Neural progenitor cell (in vitro differentiated cells): ENCODE data around the gene CXCL12. TPM values are rescaled to one million over a fixed set of nuclear protein-coding genes. Genes with fewer than 3 reads are reported as not detected.

ENCODE experiments used
- DNase-seq: peaks from one replicate; pipeline ENCODE4 v3.0.0-alpha.2; 2016; ENCODE audit warnings: low spot score
- H2AFZ ChIP-seq: fragments of 200-600 bp; sonication (generic); replicated peaks from 2 replicates; pipeline ENCODE4 v1.6.1; 2016; ENCODE audit warnings: antibody characterized with exemption
- H3F3A ChIP-seq: fragments of 200-600 bp; sonication (generic); 2 replicates; pipeline ENCODE4 v1.6.1; 2016; ENCODE audit warnings: antibody characterized with exemption, low read depth
- H3K27ac ChIP-seq: fragments of 200-600 bp; sonication (generic); 2 replicates; pipeline ENCODE4 v1.5.1; 2016; ENCODE audit warnings: mild to moderate bottlenecking
- H3K27me3 ChIP-seq: fragments of 200-600 bp; sonication (generic); 2 replicates; pipeline ENCODE4 v1.6.1; 2016; ENCODE audit warnings: mild to moderate bottlenecking, moderate library complexity
- H3K36me3 ChIP-seq: fragments of 200-600 bp; sonication (generic); 2 replicates; pipeline ENCODE4 v1.5.1; 2016
- H3K4me1 ChIP-seq: fragments of 200-600 bp; sonication (generic); 2 replicates; pipeline ENCODE4 v1.6.1; 2016; ENCODE audit warnings: mixed run types
- H3K4me2 ChIP-seq: fragments of 200-600 bp; sonication (generic); 2 replicates; pipeline ENCODE4 v1.6.1; 2016
- H3K4me3 ChIP-seq: fragments of 200-600 bp; sonication (generic); 2 replicates; pipeline ENCODE4 v1.5.1; 2016
- H3K79me2 ChIP-seq: fragments of 200-600 bp; sonication (generic); 2 replicates; pipeline ENCODE4 v1.6.1; 2016; ENCODE audit warnings: low read depth
- H3K9ac ChIP-seq: fragments of 200-600 bp; sonication (generic); 2 replicates; pipeline ENCODE4 v1.6.1; 2016
- H3K9me3 ChIP-seq: fragments of 200-600 bp; sonication (generic); 2 replicates; pipeline ENCODE4 v1.5.1; 2016; ENCODE audit warnings: low read depth
- H4K20me1 ChIP-seq: fragments of 200-600 bp; sonication (generic); 2 replicates; pipeline ENCODE4 v1.6.1; 2016; ENCODE audit warnings: low read depth
- H3K27ac Mint-ChIP-seq: 3 replicates; pipeline ENCODE4 v1.8.0; 2021; ENCODE audit warnings: mixed read lengths
- H3K27me3 Mint-ChIP-seq: 2 replicates; pipeline ENCODE4 v1.8.0; 2022; ENCODE audit warnings: low read depth, mild to moderate bottlenecking, inconsistent platforms, moderate library complexity, mixed read lengths; ENCODE audit not compliant: insufficient read depth
- H3K36me3 Mint-ChIP-seq: 3 replicates; pipeline ENCODE4 v1.8.0; 2021; ENCODE audit warnings: mixed read lengths
- H3K4me1 Mint-ChIP-seq: 3 replicates; pipeline ENCODE4 v1.8.0; 2021; ENCODE audit warnings: mixed read lengths
- H3K4me3 Mint-ChIP-seq: 3 replicates; pipeline ENCODE4 v1.8.0; 2021; ENCODE audit warnings: mild to moderate bottlenecking, moderate library complexity, mixed read lengths
- H3K9me3 Mint-ChIP-seq: 3 replicates; pipeline ENCODE4 v1.8.0; 2020; ENCODE audit warnings: mixed read lengths
- CTCF ChIP-seq: fragments of 200-600 bp; sonication (generic); IDR thresholded peaks from 2 replicates; pipeline ENCODE4 v1.5.1; 2017; ENCODE audit warnings: antibody characterized with exemption, mild to moderate bottlenecking
- EZH2 ChIP-seq: fragments of 200-600 bp; sonication (generic); IDR thresholded peaks from 2 replicates; pipeline ENCODE4 v1.6.1; 2017; ENCODE audit warnings: antibody characterized with exemption, mild to moderate bottlenecking, moderate library complexity
- EZH2phosphoT487 ChIP-seq: fragments of 200-600 bp; sonication (generic); IDR thresholded peaks from 2 replicates; pipeline ENCODE4 v1.6.1; 2017; ENCODE audit warnings: antibody characterized with exemption
- total RNA-seq: library from RNA; depleted of rRNA; stranded (reverse); fragments of >200 nt; gene quantifications from 2 replicates; pipeline ENCODE4 v1.2.3, GENCODE V29; 2015; ENCODE audit warnings: low replicate concordance

CXCL12 gene
- total RNA-seq, 1 donor from 2014 or later, result 0.09 TPM

DNA sequence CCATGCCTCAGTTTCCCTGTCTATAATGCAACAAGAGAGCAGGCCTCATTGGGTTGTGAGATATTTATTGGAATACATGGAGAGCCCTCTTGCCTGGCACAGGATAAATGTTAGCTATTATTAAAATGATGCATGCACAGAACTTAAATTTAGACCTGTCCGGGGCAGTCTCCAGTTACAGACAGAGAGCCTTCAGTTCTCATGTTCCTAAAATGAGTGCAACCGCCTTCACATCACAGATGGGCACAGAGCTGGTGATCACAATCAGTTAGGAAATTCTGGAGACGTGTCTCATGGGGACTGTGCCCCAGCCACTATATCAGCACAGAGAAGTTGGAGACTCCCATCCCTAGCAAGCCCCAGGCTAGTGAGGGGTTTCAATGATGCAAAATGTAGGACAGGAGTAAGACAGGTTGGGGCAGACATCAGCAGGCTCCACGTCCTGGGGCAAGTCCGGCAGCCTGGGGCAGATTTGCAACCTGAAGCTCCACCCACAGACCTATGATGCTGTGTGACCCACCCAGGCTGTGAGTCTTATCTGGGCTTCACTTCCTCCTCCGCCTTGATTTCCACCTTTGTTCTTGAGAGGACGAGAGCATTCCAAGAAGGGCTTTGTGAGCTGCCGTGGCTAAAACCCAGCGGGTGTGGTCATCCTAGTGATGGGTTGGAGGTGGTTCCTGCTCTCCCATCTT is 49.4 kb downstream of the CXCL12 start:
- no peak overlapping the region for H3K4me3 ChIP-seq
- Mint-ChIP-seq H3K4me1 (peaks cover 11% of the 10 kb centered on the region), H3K27ac (peak overlapping the region; percentile 37), H3K27me3 (peaks cover 3% of the 10 kb centered on the region), H3K4me3 (no peak overlapping the region), H3K36me3 (no peaks in the 10 kb centered on the region), H3K9me3 (no peaks in the 10 kb centered on the region)
- no peak overlapping the region for H3K4me2 ChIP-seq
- no peak for DNase-seq
- TF ChIP-seq CTCF (no peak), EZH2 (no peak)
- H3F3A ChIP-seq, result no peaks in the 10 kb centered on the region
- H3K27me3 ChIP-seq, result no peaks in the 10 kb centered on the region
- H4K20me1 ChIP-seq, result no peaks in the 10 kb centered on the region
- H3K4me1 ChIP-seq, result peaks cover 9% of the 10 kb centered on the region
- H2AFZ ChIP-seq, result no peak overlapping the region
- no peaks in the 10 kb centered on the region for H3K79me2 ChIP-seq
- no peak overlapping the region for H3K27ac ChIP-seq
- H3K9ac ChIP-seq, result no peak overlapping the region
- H3K36me3 ChIP-seq, result no peaks in the 10 kb centered on the region
- H3K9me3 ChIP-seq, result no peaks in the 10 kb centered on the region

DNA sequence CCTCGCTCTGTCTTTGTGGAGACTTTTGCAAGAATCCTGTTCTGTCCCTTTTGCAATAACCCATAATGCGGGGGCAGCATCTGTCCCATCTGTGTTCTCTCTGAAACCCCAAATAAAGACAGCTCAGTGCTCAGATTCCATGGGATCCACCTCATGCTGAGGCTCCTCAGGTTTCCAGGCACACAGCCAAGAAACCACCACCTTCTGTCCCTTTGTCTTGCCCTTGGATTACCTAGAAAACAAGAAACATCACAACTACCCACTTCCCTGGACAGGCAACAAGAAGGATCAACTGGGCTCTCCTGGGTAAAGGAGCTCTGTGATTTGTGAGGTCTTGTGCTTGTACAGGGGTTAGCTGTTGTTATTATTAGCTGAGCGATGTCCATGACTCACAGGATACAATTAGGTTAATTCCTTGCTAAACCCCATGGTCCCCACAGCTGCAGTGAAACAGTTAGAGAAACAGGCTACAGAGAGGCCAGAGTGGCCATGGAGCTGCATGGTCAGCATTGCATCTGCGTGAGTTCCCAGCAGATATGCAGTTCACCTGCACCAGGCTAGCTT is 50.2 kb downstream of the CXCL12 start:
- no peaks in the 10 kb centered on the region for H3K9me3 Mint-ChIP-seq

DNA sequence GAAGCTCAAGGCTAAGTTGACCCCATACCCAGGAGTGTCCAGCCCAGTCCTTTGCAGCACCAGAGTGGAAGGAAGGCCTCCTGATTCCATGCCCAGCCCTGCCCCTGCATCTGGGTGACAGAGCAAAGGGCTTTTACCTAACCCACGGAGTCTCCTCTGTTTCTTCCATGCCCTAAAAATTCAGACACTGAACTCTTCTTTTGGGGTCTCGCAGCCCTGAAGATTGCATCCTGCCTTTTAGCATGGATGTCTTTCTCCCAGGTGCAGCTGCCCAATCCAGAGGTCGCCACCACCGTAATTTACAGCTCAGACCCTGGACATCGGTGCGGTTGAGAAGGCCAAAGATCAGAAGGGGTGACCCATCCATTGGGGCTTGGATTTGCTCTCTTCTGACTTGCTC is 50.8 kb downstream of the CXCL12 start:
- Histone ChIP-seq H3K9me3 (no peaks in the 10 kb centered on the region), H3K36me3 (no peaks in the 10 kb centered on the region), H4K20me1 (no peaks in the 10 kb centered on the region), H3K27me3 (no peaks in the 10 kb centered on the region), H3K4me1 (peaks cover 9% of the 10 kb centered on the region), H3K4me2 (no peak overlapping the region), H3K79me2 (no peaks in the 10 kb centered on the region), H2AFZ (peak overlapping the region; percentile 3), H3K9ac (no peak overlapping the region), H3F3A (no peaks in the 10 kb centered on the region), H3K27ac (no peak overlapping the region), H3K4me3 (no peak overlapping the region)
- DNase-seq, result no peak
- no peaks in the 10 kb centered on the region for H3K36me3 Mint-ChIP-seq
- H3K4me1 Mint-ChIP-seq, result peaks cover 11% of the 10 kb centered on the region
- H3K4me3 Mint-ChIP-seq, result no peak overlapping the region
- H3K27me3 Mint-ChIP-seq, result peaks cover 3% of the 10 kb centered on the region
- H3K27ac Mint-ChIP-seq, result no peak overlapping the region
- H3K9me3 Mint-ChIP-seq, result no peaks in the 10 kb centered on the region
- TF ChIP-seq EZH2, result no peak
- no peak for TF ChIP-seq EZH2phosphoT487
- TF ChIP-seq CTCF, result no peak

More for the DNA sequence above, 50.2 kb downstream of the CXCL12 start:
- TF ChIP-seq EZH2phosphoT487 (no peak), EZH2 (no peak), CTCF (no peak)
- Histone ChIP-seq H4K20me1 (no peaks in the 10 kb centered on the region), H3K4me1 (peaks cover 9% of the 10 kb centered on the region), H3K9me3 (no peaks in the 10 kb centered on the region), H3K27ac (no peak overlapping the region), H2AFZ (peak overlapping the region; percentile 3), H3K27me3 (no peaks in the 10 kb centered on the region), H3K9ac (no peak overlapping the region), H3K4me2 (no peak overlapping the region), H3F3A (no peaks in the 10 kb centered on the region), H3K79me2 (no peaks in the 10 kb centered on the region), H3K4me3 (no peak overlapping the region), H3K36me3 (no peaks in the 10 kb centered on the region)
- Mint-ChIP-seq H3K4me3 (no peak overlapping the region), H3K4me1 (peaks cover 11% of the 10 kb centered on the region), H3K27ac (no peak overlapping the region), H3K27me3 (peaks cover 3% of the 10 kb centered on the region), H3K36me3 (no peaks in the 10 kb centered on the region)
- DNase-seq, result no peak
